Natural killer cell (primary cell): ENCODE measurements around the gene KANK4. TPM values are rescaled to one million over a fixed set of nuclear protein-coding genes. Genes with fewer than 3 reads are reported as not detected.

Experiments used
- ATAC-seq, 3 donors: fragments of 150-1000 bp in 2 of 3; fragments of 200-7000 bp in 1 of 3; cut with Tn5 transposase; 1 replicate in 1 of 3; 2 replicates in 2 of 3; pipeline ENCODE4 v1.10.0; 2021; ENCODE audit warnings: mild to moderate bottlenecking in 2 of 3, moderate library complexity in 2 of 3
- DNase-seq, 2 donors: peaks; one replicate each; pipeline versions ENCODE4 v3.0.0 to v3.0.0-alpha.2; 2013 to 2021; ENCODE audit warnings: mixed read lengths in 1 of 2
- H3K27ac ChIP-seq: one replicate; pipeline ENCODE4 v1.5.1; 2013; ENCODE audit warnings: mild to moderate bottlenecking, low read length
- H3K27me3 ChIP-seq: one replicate; pipeline ENCODE4 v1.6.1; 2013; ENCODE audit warnings: low read length; ENCODE audit not compliant: control insufficient read depth, insufficient read depth
- H3K36me3 ChIP-seq: one replicate; pipeline ENCODE4 v1.6.1; 2013; ENCODE audit warnings: low read length; ENCODE audit not compliant: control insufficient read depth, insufficient read depth
- H3K4me1 ChIP-seq: one replicate; pipeline ENCODE4 v1.6.1; 2013; ENCODE audit warnings: low read length; ENCODE audit not compliant: control insufficient read depth, insufficient read depth
- H3K4me3 ChIP-seq: one replicate; pipeline ENCODE4 v1.5.1; 2013; ENCODE audit warnings: low read length
- H3K9me3 ChIP-seq: one replicate; pipeline ENCODE4 v1.6.1; 2013; ENCODE audit warnings: low read length; ENCODE audit not compliant: control insufficient read depth, insufficient read depth
- H3K27ac Mint-ChIP-seq, 2 donors: one replicate each; pipeline ENCODE4 v1.8.0; 2022; ENCODE audit warnings: mild to moderate bottlenecking in 2 of 2, mixed read lengths in 2 of 2, moderate library complexity in 1 of 2
- H3K27me3 Mint-ChIP-seq, 2 donors: one replicate each; pipeline ENCODE4 v1.8.0; 2022; ENCODE audit warnings: low read depth in 2 of 2, mixed read lengths in 2 of 2
- H3K36me3 Mint-ChIP-seq: one replicate; pipeline ENCODE4 v1.8.0; 2022; ENCODE audit warnings: mixed read lengths
- H3K4me1 Mint-ChIP-seq, 2 donors: one replicate each; pipeline ENCODE4 v1.8.0; 2022; ENCODE audit warnings: mixed read lengths in 2 of 2
- H3K4me3 Mint-ChIP-seq: one replicate; pipeline ENCODE4 v1.8.0; 2022; ENCODE audit warnings: mild to moderate bottlenecking, moderate library complexity, mixed read lengths
- H3K9me3 Mint-ChIP-seq, 2 donors: one replicate each; pipeline ENCODE4 v1.8.0; 2022; ENCODE audit warnings: mixed read lengths in 2 of 2
- CTCF ChIP-seq: fragments of 200-600 bp; IDR thresholded peaks from one replicate; pipeline ENCODE4 v1.8.0; 2022; ENCODE audit warnings: antibody characterized with exemption
- WGBS: methylation state at CpG from one replicate; pipeline ENCODE4 v1.1.7; 2013; ENCODE audit warnings: missing lambda C conversion rate; ENCODE audit not compliant: insufficient coverage; 5-methylcytosine and 5-hydroxymethylcytosine counted together
- intact Hi-C: fragments of 100-400 bp; cut with micrococcal nuclease; formaldehyde crosslinking; loops from one replicate; pipeline ENCODE4 v1.14.2; 2022
- total RNA-seq, 4 donors: library from RNA; stranded (reverse); fragments of 120-200 nt in 1 of 4; gene quantifications; one replicate each; pipeline versions ENCODE4 v1.2.3 to v1.2.4, GENCODE V29; 2013 to 2022

KANK4 gene
- total RNA-seq, 3 donors from 2014 or later (not counting 1 experiment from before 2014, with no cell fraction given): not detected

- DNase-seq (no peak), ATAC-seq (no peak)
- Histone ChIP-seq H3K4me1 (no peaks in the 10 kb centered on the region), H3K36me3 (no peaks in the 10 kb centered on the region), H3K27ac (no peak overlapping the region), H3K9me3 (no peaks in the 10 kb centered on the region), H3K4me3 (no peak overlapping the region), H3K27me3 (no peaks in the 10 kb centered on the region)
- intact Hi-C loops: no loop called here
- Mint-ChIP-seq H3K4me3 (no peak overlapping the region), H3K9me3 (no peaks in the 10 kb centered on the region), H3K36me3 (no peaks in the 10 kb centered on the region), H3K27me3 (peaks cover 0 to under 1% of the 10 kb centered on the region in 2 donors), H3K4me1 (no peaks in the 10 kb centered on the region), H3K27ac (no peak overlapping the region)
- TF ChIP-seq CTCF: no peak
- 94% methylated on average over 5 of the region's 5 CpGs for WGBS
Measured at GRCh38 chr1:62187548-62187947, 131.7 kb downstream of the KANK4 start.

Other genes with a start within 250 kb of the KANK4 start
- under 1 TPM in 1 of 3 donors, not detected in 2; 0.35 TPM for gene L1TD1, start 124.6 kb downstream of the KANK4 start, total RNA-seq
- gene USP1, start 117.6 kb upstream of the KANK4 start, total RNA-seq: 10 to 100 TPM; 22.1 to 34.0 (median 26.8) TPM